Neutrophil (primary cell): ENCODE results near the gene ZNF440.
"Not testable (repeated sequence)": the region's sequence is repeated elsewhere in the genome, so short reads cannot be mapped to it uniquely, and the experiment has no call there.

ENCODE experiments used
- H3K27ac ChIP-seq: fragments of 200-600 bp; sonication (generic); 2 replicates; pipeline ENCODE4 v1.5.1; 2016; ENCODE audit warnings: mild to moderate bottlenecking, moderate library complexity
- H3K27me3 ChIP-seq: fragments of 200-600 bp; sonication (generic); 2 replicates; pipeline ENCODE4 v1.6.0; 2016; ENCODE audit warnings: mild to moderate bottlenecking
- H3K36me3 ChIP-seq: fragments of 200-600 bp; sonication (generic); 2 replicates; pipeline ENCODE4 v1.5.1; 2017
- H3K4me1 ChIP-seq, 2 experiments: fragments of 200-600 bp in 1 of 2; sonication (generic) in 1 of 2; 1 replicate in 1 of 2; 2 replicates in 1 of 2; pipeline versions ENCODE4 v1.5.1 to v1.6.1; 2013 to 2016; ENCODE audit warnings: low read depth in 1 of 2, low read length in 1 of 2, mild to moderate bottlenecking in 1 of 2, moderate library complexity in 1 of 2; ENCODE audit not compliant: control insufficient read depth in 1 of 2, insufficient read depth in 1 of 2
- H3K4me3 ChIP-seq, 2 experiments: fragments of 200-600 bp in 1 of 2; sonication (generic) in 1 of 2; 1 replicate in 1 of 2; 2 replicates in 1 of 2; pipeline ENCODE4 v1.5.1; 2013 to 2016; ENCODE audit warnings: low read depth in 1 of 2, low read length in 1 of 2, mild to moderate bottlenecking in 1 of 2, moderate library complexity in 1 of 2
- H3K9me3 ChIP-seq: fragments of 200-600 bp; sonication (generic); 2 replicates; pipeline ENCODE4 v1.5.1; 2016
- TF ChIP-seq, protein P1 (sequence below): fragments of 200-600 bp; sonication (generic); IDR thresholded peaks from 2 replicates; pipeline ENCODE4 v1.5.1; 2016; ENCODE audit warnings: antibody characterized with exemption

Gene ZNF440

DNA sequence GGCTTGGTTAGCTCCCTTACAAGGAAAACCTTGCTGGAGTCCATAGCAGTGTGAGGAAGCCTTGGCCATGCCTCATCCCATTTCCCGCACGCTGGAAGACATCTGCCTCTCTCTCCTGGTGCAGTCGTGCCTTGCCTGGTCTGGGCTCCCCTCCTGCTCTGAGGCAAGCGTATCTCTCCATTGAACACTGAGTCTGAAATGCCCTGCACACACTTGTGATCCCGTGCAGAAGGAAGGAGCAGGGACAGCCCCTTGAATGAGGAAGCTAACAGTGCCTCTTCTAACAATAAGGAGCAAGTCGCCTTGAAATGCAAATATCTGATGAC, 407 bp upstream of the ZNF440 start:
- Histone ChIP-seq H3K4me1 (peaks cover 10 to 12% of the 10 kb centered on the region in 2 experiments), H3K4me3 (peak overlapping the region; percentile 79), H3K27me3 (no peaks in the 10 kb centered on the region), H3K27ac (peak overlapping the region; percentile 77), H3K36me3 (no peaks in the 10 kb centered on the region), H3K9me3 (no peaks in the 10 kb centered on the region)
- TF ChIP-seq, protein P1, sequence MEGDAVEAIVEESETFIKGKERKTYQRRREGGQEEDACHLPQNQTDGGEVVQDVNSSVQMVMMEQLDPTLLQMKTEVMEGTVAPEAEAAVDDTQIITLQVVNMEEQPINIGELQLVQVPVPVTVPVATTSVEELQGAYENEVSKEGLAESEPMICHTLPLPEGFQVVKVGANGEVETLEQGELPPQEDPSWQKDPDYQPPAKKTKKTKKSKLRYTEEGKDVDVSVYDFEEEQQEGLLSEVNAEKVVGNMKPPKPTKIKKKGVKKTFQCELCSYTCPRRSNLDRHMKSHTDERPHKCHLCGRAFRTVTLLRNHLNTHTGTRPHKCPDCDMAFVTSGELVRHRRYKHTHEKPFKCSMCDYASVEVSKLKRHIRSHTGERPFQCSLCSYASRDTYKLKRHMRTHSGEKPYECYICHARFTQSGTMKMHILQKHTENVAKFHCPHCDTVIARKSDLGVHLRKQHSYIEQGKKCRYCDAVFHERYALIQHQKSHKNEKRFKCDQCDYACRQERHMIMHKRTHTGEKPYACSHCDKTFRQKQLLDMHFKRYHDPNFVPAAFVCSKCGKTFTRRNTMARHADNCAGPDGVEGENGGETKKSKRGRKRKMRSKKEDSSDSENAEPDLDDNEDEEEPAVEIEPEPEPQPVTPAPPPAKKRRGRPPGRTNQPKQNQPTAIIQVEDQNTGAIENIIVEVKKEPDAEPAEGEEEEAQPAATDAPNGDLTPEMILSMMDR, result no peak

DNA sequence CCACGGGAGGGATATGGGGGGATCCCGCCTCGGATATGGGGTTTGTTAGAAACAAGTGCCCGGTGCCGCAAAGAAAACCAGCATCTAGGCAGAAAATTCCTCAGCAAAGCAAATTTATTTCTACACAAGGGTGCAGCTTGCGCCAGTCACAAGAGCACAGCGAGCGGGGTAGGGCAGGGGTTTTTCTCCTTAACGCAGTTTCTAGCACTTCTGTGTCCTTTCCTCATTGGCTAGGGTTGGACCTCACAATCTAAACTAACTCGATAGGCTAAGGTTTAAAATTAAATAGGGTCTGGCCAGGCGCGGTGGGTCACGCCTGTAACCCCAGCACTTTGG, 595 bp downstream of the ZNF440 start:
- H3K4me3 ChIP-seq, result peak overlapping the region; percentile 79
- H3K9me3 ChIP-seq, result peaks cover 5% of the 10 kb centered on the region
- no peaks in the 10 kb centered on the region for H3K27me3 ChIP-seq
- TF ChIP-seq, protein P1, result no peak
- peaks cover 10 to 12% of the 10 kb centered on the region in 2 experiments for H3K4me1 ChIP-seq
- no peaks in the 10 kb centered on the region for H3K36me3 ChIP-seq
- H3K27ac ChIP-seq, result peak overlapping the region; percentile 77

DNA sequence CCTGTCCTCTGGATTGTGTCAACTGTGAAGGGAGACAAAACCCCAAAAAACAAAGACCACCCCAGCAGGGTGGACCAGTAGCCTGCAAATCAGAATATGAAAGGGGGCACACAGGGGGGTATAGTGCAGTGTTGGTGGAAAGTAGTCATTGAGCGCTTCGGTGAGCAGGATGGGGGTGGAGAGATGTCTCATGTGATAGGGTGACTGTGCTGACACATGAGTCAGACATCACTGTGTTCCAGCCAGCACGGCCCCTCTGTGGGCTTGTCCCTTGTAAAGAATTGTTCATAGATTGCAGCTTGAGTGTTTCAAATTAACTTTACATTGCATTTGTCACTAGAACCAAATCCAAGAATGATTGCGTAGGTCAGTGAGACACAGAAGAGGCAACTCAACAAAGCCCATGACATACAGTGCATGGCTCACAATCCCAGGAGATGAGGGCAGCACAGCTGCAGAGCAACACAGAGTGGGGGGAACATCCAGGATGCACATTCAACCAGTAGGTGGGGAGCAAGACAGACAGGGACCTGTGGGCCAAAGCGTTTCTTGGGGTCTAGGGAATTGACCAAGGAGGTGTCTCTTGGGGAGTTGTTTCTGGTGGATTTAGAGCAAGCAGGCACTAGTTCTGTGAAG, 7.5 kb downstream of the ZNF440 start:
- Histone ChIP-seq H3K27ac (no peak overlapping the region), H3K9me3 (peaks cover 5% of the 10 kb centered on the region), H3K4me1 (no peaks in the 10 kb centered on the region), H3K36me3 (no peaks in the 10 kb centered on the region), H3K27me3 (no peaks in the 10 kb centered on the region), H3K4me3 (no peak overlapping the region)
- TF ChIP-seq, protein P1, result no peak

DNA sequence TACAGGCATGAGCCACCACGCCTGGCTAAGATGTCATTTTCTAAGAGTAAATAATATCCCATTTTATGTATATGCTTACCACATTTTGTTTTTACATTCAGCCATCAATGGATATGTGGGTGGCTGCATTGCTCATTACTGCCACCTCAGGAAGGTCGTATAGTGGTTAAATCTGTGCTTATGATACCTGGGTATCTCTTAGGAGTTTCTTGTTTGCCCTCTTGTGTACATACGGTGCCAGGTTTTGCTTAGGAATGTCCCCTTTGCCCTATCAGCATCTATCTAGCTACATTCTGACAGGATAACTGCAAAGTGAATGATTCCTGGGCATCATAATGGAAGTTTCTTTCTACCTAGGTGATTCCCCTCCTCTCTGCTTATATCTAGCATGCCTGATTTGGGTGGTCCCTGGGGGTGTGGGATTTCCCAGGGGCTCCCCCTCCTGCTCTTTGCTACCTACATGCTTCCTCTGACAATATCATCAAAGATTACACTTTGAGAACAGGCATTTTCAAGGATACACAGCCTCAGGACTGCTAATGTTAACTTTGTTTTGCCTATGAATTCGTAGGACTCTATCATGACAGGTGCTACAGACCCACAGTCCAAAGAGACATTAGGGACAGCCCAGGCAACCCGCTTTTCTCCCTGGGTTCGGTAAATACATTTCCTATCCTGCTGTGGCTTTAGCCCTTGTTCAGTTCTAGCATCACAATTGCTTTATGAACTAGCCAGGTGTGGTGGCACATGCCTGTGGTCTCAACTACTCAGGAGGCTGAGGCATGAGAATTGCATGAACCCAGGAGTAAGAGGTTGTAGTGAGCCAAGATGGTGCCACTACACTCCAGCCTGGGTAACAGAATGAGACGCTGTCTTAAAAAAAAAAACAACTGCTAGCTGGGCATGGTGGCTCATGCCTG, 15.1 kb downstream of the ZNF440 start:
- H3K27me3 ChIP-seq, H3K27ac ChIP-seq, H3K4me1 ChIP-seq, H3K4me3 ChIP-seq: not testable (repeated sequence)
- peaks cover 15% of the 10 kb centered on the region for H3K36me3 ChIP-seq
- peaks cover 50% of the 10 kb centered on the region for H3K9me3 ChIP-seq

DNA sequence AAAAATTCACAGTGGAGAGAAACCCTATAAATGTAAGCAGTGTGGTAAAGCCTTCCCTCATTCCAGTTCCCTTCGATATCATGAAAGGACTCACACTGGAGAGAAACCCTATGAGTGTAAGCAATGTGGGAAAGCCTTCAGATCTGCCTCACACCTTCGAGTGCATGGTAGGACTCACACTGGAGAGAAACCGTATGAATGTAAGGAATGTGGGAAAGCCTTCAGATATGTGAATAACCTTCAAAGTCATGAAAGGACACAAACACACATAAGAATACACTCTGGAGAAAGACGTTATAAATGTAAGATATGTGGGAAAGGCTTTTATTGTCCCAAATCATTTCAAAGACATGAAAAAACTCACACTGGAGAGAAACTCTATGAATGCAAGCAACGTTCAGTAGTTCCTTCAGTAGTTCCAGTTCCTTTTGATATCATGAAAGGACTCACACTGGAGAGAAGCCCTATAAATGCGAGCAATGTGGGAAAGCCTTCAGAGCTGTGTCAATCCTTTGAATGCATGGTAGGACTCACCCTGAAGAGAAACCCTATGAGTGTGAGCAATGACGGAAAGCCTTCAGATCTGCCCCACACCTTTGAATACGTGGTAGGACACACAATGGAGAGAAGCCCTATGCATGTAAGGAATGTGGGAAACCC, 18.3 kb downstream of the ZNF440 start:
- H3K9me3 ChIP-seq, result peaks cover 55% of the 10 kb centered on the region
- H3K36me3 ChIP-seq, result peaks cover 15% of the 10 kb centered on the region

More for the DNA sequence above, 18.3 kb downstream of the ZNF440 start:
- H3K27ac ChIP-seq, result no peak overlapping the region
- H3K4me3 ChIP-seq, result no peak overlapping the region
- TF ChIP-seq, protein P1, result no peak
- H3K4me1 ChIP-seq, result no peaks in the 10 kb centered on the region
- H3K27me3 ChIP-seq, result no peaks in the 10 kb centered on the region
